T-cell (primary cell): ENCODE results near the gene SGCA. TPM values are rescaled to one million over a fixed set of nuclear protein-coding genes. Genes with fewer than 3 reads are reported as not detected.

Source experiments
- ATAC-seq, 4 experiments: fragments of 200-7000 bp in 3 of 4; fragments of 150-1000 bp in 1 of 4; cut with Tn5 transposase; replicated peaks in 1 of 4; 1 replicate in 3 of 4; 2 replicates in 1 of 4; pipeline ENCODE4 v1.10.0; 2021; ENCODE audit warnings: moderate library complexity in 3 of 4, mild to moderate bottlenecking in 2 of 4, moderate number of reproducible peaks in 1 of 4
- CTCF ChIA-PET, 2 donors: fragments of 300-600 bp; sonication (Branson Sonifier 250); formaldehyde crosslinking; loops; one replicate each; lab custom pipeline; 2022; ENCODE audit warnings: antibody characterized with exemption in 2 of 2; lab: Charles Lee
- POLR2A ChIA-PET, 2 donors: fragments of 300-600 bp; sonication (Branson Sonifier 250); formaldehyde crosslinking; loops; one replicate each; lab custom pipeline; 2022; ENCODE audit warnings: antibody characterized with exemption in 2 of 2; lab: Charles Lee
- DNase-seq, 35 experiments: peaks; one replicate each; pipeline versions ENCODE4 v3.0.0 to v3.0.0-alpha.2; 2013 to 2023
- H3K27ac ChIP-seq: one replicate; pipeline ENCODE4 v1.5.1; 2013; ENCODE audit warnings: low read length
- H3K27me3 ChIP-seq, 2 experiments: replicated peaks in 1 of 2; 1 replicate in 1 of 2; 2 replicates in 1 of 2; pipeline versions ENCODE4 v1.6.1 to v1.7.0; 2013; ENCODE audit warnings: low read length in 1 of 2, mixed read lengths in 1 of 2; ENCODE audit not compliant: control insufficient read depth in 2 of 2, insufficient read depth in 2 of 2; ENCODE audit errors: extremely low read depth in 1 of 2
- H3K36me3 ChIP-seq, 2 donors: 1 replicate in 1 of 2; 2 replicates in 1 of 2; pipeline versions ENCODE4 v1.6.1 to v1.7.0; 2013; ENCODE audit warnings: low read length in 1 of 2; ENCODE audit not compliant: control insufficient read depth in 2 of 2, insufficient read depth in 1 of 2; ENCODE audit errors: extremely low read depth in 1 of 2
- H3K4me1 ChIP-seq, 2 experiments: 1 replicate in 1 of 2; 2 replicates in 1 of 2; pipeline versions ENCODE4 v1.6.1 to v1.7.0; 2013; ENCODE audit warnings: low read length in 2 of 2, mixed read lengths in 1 of 2; ENCODE audit not compliant: insufficient read depth in 2 of 2, control insufficient read depth in 1 of 2; ENCODE audit errors: extremely low read depth in 1 of 2
- H3K4me3 ChIP-seq, 2 donors: 1 replicate in 1 of 2; 2 replicates in 1 of 2; pipeline versions ENCODE4 v1.5.1 to v1.7.0; 2013; ENCODE audit warnings: mild to moderate bottlenecking in 2 of 2, low read length in 1 of 2, moderate library complexity in 1 of 2; ENCODE audit not compliant: control insufficient read depth in 1 of 2; ENCODE audit errors: extremely low read depth in 1 of 2
- H3K9me3 ChIP-seq: 2 replicates; pipeline ENCODE4 v1.7.0; 2013
- H3K27ac Mint-ChIP-seq, 2 donors: one replicate each; pipeline ENCODE4 v1.8.0; 2020 to 2021; ENCODE audit warnings: mild to moderate bottlenecking in 2 of 2, mixed read lengths in 2 of 2
- H3K27me3 Mint-ChIP-seq, 2 donors: one replicate each; pipeline ENCODE4 v1.8.0; 2021 to 2022; ENCODE audit warnings: mixed read lengths in 2 of 2
- H3K36me3 Mint-ChIP-seq: one replicate; pipeline ENCODE4 v1.8.0; 2021; ENCODE audit warnings: mixed read lengths
- H3K4me1 Mint-ChIP-seq, 3 donors: one replicate each; pipeline ENCODE4 v1.8.0; 2020 to 2022; ENCODE audit warnings: mixed read lengths in 3 of 3, mild to moderate bottlenecking in 1 of 3
- H3K4me3 Mint-ChIP-seq, 3 donors: one replicate each; pipeline ENCODE4 v1.8.0; 2020 to 2022; ENCODE audit warnings: mild to moderate bottlenecking in 3 of 3, mixed read lengths in 3 of 3, moderate library complexity in 3 of 3
- H3K9me3 Mint-ChIP-seq, 3 donors: one replicate each; pipeline ENCODE4 v1.8.0; 2020 to 2022; ENCODE audit warnings: mixed read lengths in 3 of 3
- WGBS: methylation state at CpG from one replicate; pipeline ENCODE4 v1.1.5; 2013; ENCODE audit warnings: missing lambda C conversion rate; ENCODE audit not compliant: insufficient coverage; 5-methylcytosine and 5-hydroxymethylcytosine counted together
- total RNA-seq, 35 experiments: library from RNA in 6 of 35; stranded (reverse) in 6 of 35; fragments of 120-200 nt in 1 of 35; gene quantifications; one replicate each; pipeline versions ENCODE4 v1.2.1 to v1.2.4 and lab custom pipeline; 2013 to 2026

Gene SGCA
- total RNA-seq, 5 donors from 2014 or later (not counting 1 experiment from before 2014, with no cell fraction given): 0.33 TPM; not detected in 4

GRCh38 chr17:50198026-50198669 lies 32.3 kb downstream of the SGCA start:
- no peaks in the 10 kb centered on the region for H3K9me3 ChIP-seq
- no peak overlapping the region for H3K4me3 ChIP-seq
- ChIA-PET CTCF (interaction anchor here (0.7 to 0.9 kb wide), 3 partner anchors 29 to 104 kb away, joined by 3 to 4 read pairs (median 3); no protein-coding TSS in a partner anchor), POLR2A (interaction anchor here in 1 of 2 donors (0.6 kb wide), 1 partner anchor 57 kb away, joined by 3 read pairs; no protein-coding TSS in a partner anchor)
- no peaks in the 10 kb centered on the region for H3K36me3 ChIP-seq
- ATAC-seq (no peak), DNase-seq (peak; percentile 22 to 66 (median 45))
- 40% methylated on average over 3 of the region's 7 CpGs for WGBS
- peaks cover 18 to 26% (median 22%) of the 10 kb centered on the region in 3 donors for H3K4me1 Mint-ChIP-seq
- peaks cover 2 to 63% of the 10 kb centered on the region in 2 experiments for H3K27me3 ChIP-seq
- H3K27ac ChIP-seq: no peak overlapping the region
- peak overlapping the region in 1 of 2 donors; percentile 53 for H3K27ac Mint-ChIP-seq
- H3K36me3 Mint-ChIP-seq: no peaks in the 10 kb centered on the region
- no peaks in the 10 kb centered on the region for H3K9me3 Mint-ChIP-seq
- peaks cover 26 to 37% of the 10 kb centered on the region in 2 donors for H3K27me3 Mint-ChIP-seq
- H3K4me1 ChIP-seq: peaks cover 2 to 24% of the 10 kb centered on the region in 2 experiments
- H3K4me3 Mint-ChIP-seq: peak overlapping the region in 2 of 3 donors; percentile 4 to 86

- H3K4me3 Mint-ChIP-seq: peak overlapping the region in 2 of 3 donors; percentile 4 to 86
- POLR2A ChIA-PET: interaction anchor here (0.6 kb wide), 2 partner anchors 33 to 143 kb away, joined by 3 to 6 read pairs; no protein-coding TSS in a partner anchor
- peaks cover 18 to 26% (median 22%) of the 10 kb centered on the region in 3 donors for H3K4me1 Mint-ChIP-seq
- 52% methylated on average over 30 of the region's 41 CpGs for whole genome bisulfite sequencing
- CTCF ChIA-PET: interaction anchor here (0.6 to 2.2 kb wide), 10 partner anchors 20 to 258 kb away, joined by 3 to 13 read pairs (median 4); partner anchors contain the start of genes TMEM92 (in 1 of the 2) and XYLT2 (in 1 of the 2)
- Histone ChIP-seq H3K4me1 (peaks cover 2 to 24% of the 10 kb centered on the region in 2 experiments), H3K27ac (no peak overlapping the region), H3K36me3 (no peaks in the 10 kb centered on the region), H3K27me3 (peaks cover 2 to 66% of the 10 kb centered on the region in 2 experiments), H3K4me3 (peak overlapping the region; percentile 52 to 53), H3K9me3 (no peaks in the 10 kb centered on the region)
- peaks cover 31 to 48% of the 10 kb centered on the region in 2 donors for H3K27me3 Mint-ChIP-seq
- H3K27ac Mint-ChIP-seq: no peak overlapping the region
- H3K36me3 Mint-ChIP-seq: no peaks in the 10 kb centered on the region
- ATAC-seq: no peak
- DNase-seq: peak in 2 of 35 experiments; percentile 16 to 17
- no peaks in the 10 kb centered on the region for H3K9me3 Mint-ChIP-seq
Measured at GRCh38 chr17:50199211-50199802, 33.5 kb downstream of the SGCA start.

GRCh38 chr17:50199803-50200456 lies 34.1 kb downstream of the SGCA start:
- ATAC-seq: peak; percentile 66 to 88 (median 70)
- H3K27ac Mint-ChIP-seq: no peak overlapping the region
- POLR2A ChIA-PET: interaction anchor here (0.5 to 0.6 kb wide), 3 partner anchors 15 to 143 kb away, joined by 3 to 6 read pairs (median 4); no protein-coding TSS in a partner anchor

GRCh38 chr17:50200457-50201275 lies 34.9 kb downstream of the SGCA start:
- peak overlapping the region in 1 of 2 donors; percentile 61 for H3K27ac Mint-ChIP-seq
- peaks cover 42 to 60% of the 10 kb centered on the region in 2 donors for H3K27me3 Mint-ChIP-seq
- ATAC-seq (peak; percentile 56 to 84 (median 84)), DNase-seq (peak; percentile 48 to 86 (median 73))
- peak overlapping the region; percentile 49 to 53 for H3K4me3 ChIP-seq
- ChIA-PET CTCF (interaction anchor here (0.6 to 2.2 kb wide), 16 partner anchors 12 to 1617 kb away, joined by 3 to 17 read pairs (median 5); partner anchors contain the start of genes ITGA3 (in 1 of the 2), TMEM92 (in 1 of the 2) and XYLT2 (in 1 of the 2)), POLR2A (interaction anchor here in 1 of 2 donors (0.5 kb wide), 1 partner anchor 16 kb away, joined by 4 read pairs; no protein-coding TSS in a partner anchor)
- 3% methylated on average over 50 of the region's 55 CpGs for WGBS
- peaks cover 2 to 24% of the 10 kb centered on the region in 2 experiments for H3K4me1 ChIP-seq
- H3K4me1 Mint-ChIP-seq: peaks cover 18 to 26% (median 22%) of the 10 kb centered on the region in 3 donors
- H3K27ac ChIP-seq: no peak overlapping the region
- no peaks in the 10 kb centered on the region for H3K36me3 ChIP-seq
- peaks cover 2 to 69% of the 10 kb centered on the region in 2 experiments for H3K27me3 ChIP-seq
- H3K9me3 Mint-ChIP-seq: no peaks in the 10 kb centered on the region
- no peaks in the 10 kb centered on the region for H3K36me3 Mint-ChIP-seq
- H3K4me3 Mint-ChIP-seq: peak overlapping the region; percentile 68 to 86 (median 72)
- H3K9me3 ChIP-seq: no peaks in the 10 kb centered on the region

More at GRCh38 chr17:50199803-50200456, 34.1 kb downstream of the SGCA start:
- peak; percentile 16 to 85 (median 76) for DNase-seq
- 2% methylated on average over 22 of the region's 36 CpGs for whole genome bisulfite sequencing
- Mint-ChIP-seq H3K4me1 (peaks cover 18 to 26% (median 22%) of the 10 kb centered on the region in 3 donors), H3K4me3 (peak overlapping the region; percentile 68 to 86 (median 72)), H3K36me3 (no peaks in the 10 kb centered on the region), H3K9me3 (no peaks in the 10 kb centered on the region), H3K27me3 (peaks cover 35 to 52% of the 10 kb centered on the region in 2 donors)
- Histone ChIP-seq H3K4me3 (peak overlapping the region; percentile 52 to 53), H3K36me3 (no peaks in the 10 kb centered on the region), H3K27ac (no peak overlapping the region), H3K27me3 (peaks cover 2 to 66% of the 10 kb centered on the region in 2 experiments), H3K4me1 (peaks cover 2 to 24% of the 10 kb centered on the region in 2 experiments), H3K9me3 (no peaks in the 10 kb centered on the region)
- CTCF ChIA-PET: interaction anchor here (0.6 to 2.2 kb wide), 20 partner anchors 13 to 258 kb away, joined by 3 to 17 read pairs (median 5); partner anchors contain the start of genes ITGA3 (in 1 of the 2), TMEM92 (in 1 of the 2) and XYLT2 (in 1 of the 2)

GRCh38 chr17:50201276-50201854 lies 35.6 kb downstream of the SGCA start, which contains the start of gene COL1A1:
Gene COL1A1 (minus strand): TSS chr17:50201631. CDS start chr17:50201513, 118 bp downstream.
- 9% methylated on average over 24 of the region's 34 CpGs for whole genome bisulfite sequencing
- H3K9me3 ChIP-seq: no peaks in the 10 kb centered on the region
- H3K27me3 ChIP-seq: peaks cover 2 to 76% of the 10 kb centered on the region in 2 experiments
- Mint-ChIP-seq H3K27ac (peak within 1 kb of the TSS in 1 of 2 donors; percentile 61), H3K4me1 (peaks cover 18 to 26% (median 22%) of the 10 kb centered on the region in 3 donors), H3K4me3 (peak within 1 kb of the TSS; percentile 68 to 86 (median 72)), H3K9me3 (no peaks in the 10 kb centered on the region), H3K27me3 (peaks cover 47 to 66% of the 10 kb centered on the region in 2 donors), H3K36me3 (no peaks in the 10 kb centered on the region)
- POLR2A ChIA-PET: interaction anchor here in 1 of 2 donors (0.6 kb wide), 1 partner anchor 104 kb away, joined by 3 read pairs; no protein-coding TSS in a partner anchor
- DNase-seq (no peak), ATAC-seq (no peak)
- H3K36me3 ChIP-seq: no peaks in the 10 kb centered on the region
- CTCF ChIA-PET: interaction anchor here (0.6 to 2.2 kb wide), 9 partner anchors 11 to 1618 kb away, joined by 3 to 10 read pairs (median 5); no protein-coding TSS in a partner anchor
- peak within 1 kb of the TSS; percentile 49 to 53 for H3K4me3 ChIP-seq
- peaks cover 2 to 24% of the 10 kb centered on the region in 2 experiments for H3K4me1 ChIP-seq
- H3K27ac ChIP-seq: no peak within 1 kb of the TSS
